Panc1 (cell line): ENCODE measurements around the gene KCTD13. TPM values are rescaled to one million over a fixed set of nuclear protein-coding genes. Genes with fewer than 3 reads are reported as not detected.

Experiments
- ATAC-seq: fragments of 200-7000 bp; cut with Tn5 transposase; 2 replicates; pipeline ENCODE4 v1.9.1; 2020; ENCODE audit warnings: mild to moderate bottlenecking, moderate library complexity
- BruUV-seq: library from RNA; stranded (reverse); fragments of 400-500 nt; replicated peaks from 2 replicates; lab custom pipeline; 2021; lab: Mats Ljungman, UMichigan
- CTCF ChIA-PET: fragments of 300-600 bp; sonication (Branson Sonifier 250); formaldehyde crosslinking; loops from one replicate; lab custom pipeline; 2022; ENCODE audit warnings: antibody characterized with exemption; lab: Charles Lee
- POLR2A ChIA-PET: fragments of 300-600 bp; sonication (Branson Sonifier 250); formaldehyde crosslinking; loops from one replicate; lab custom pipeline; 2022; ENCODE audit warnings: antibody characterized with exemption; lab: Charles Lee
- DNase-seq: peaks from one replicate; pipeline ENCODE4 v3.0.0-alpha.2; 2010; ENCODE audit warnings: low read depth, low spot score
- H3K27ac ChIP-seq: 2 replicates; pipeline ENCODE4 v1.5.1; 2011; ENCODE audit warnings: mild to moderate bottlenecking, low read length, inconsistent platforms
- H3K27me3 ChIP-seq: fragments of 200-500 bp; sonication (Bioruptor generic); 2 replicates; pipeline ENCODE4 v1.6.0; 2014; ENCODE audit warnings: low read length, inconsistent platforms; ENCODE audit not compliant: control insufficient read depth, insufficient read depth
- H3K36me3 ChIP-seq: fragments of 200-500 bp; sonication (Bioruptor generic); 2 replicates; pipeline ENCODE4 v1.5.1; 2014; ENCODE audit warnings: inconsistent platforms, mild to moderate bottlenecking, low read length, moderate library complexity; ENCODE audit not compliant: control insufficient read depth, insufficient read depth
- H3K4me1 ChIP-seq: 2 replicates; pipeline ENCODE4 v1.5.1; 2011; ENCODE audit warnings: inconsistent platforms, mild to moderate bottlenecking, low read length, moderate library complexity; ENCODE audit not compliant: control insufficient read depth, insufficient read depth
- H3K4me3 ChIP-seq, 2 experiments: 2 replicates each; pipeline ENCODE4 v1.5.1; 2011 to 2012; ENCODE audit warnings: low read depth in 2 of 2, low read length in 2 of 2, mild to moderate bottlenecking in 2 of 2, inconsistent platforms in 1 of 2, moderate library complexity in 1 of 2
- H3K9me3 ChIP-seq: fragments of 200-500 bp; sonication (Bioruptor generic); 2 replicates; pipeline ENCODE4 v1.5.1; 2014; ENCODE audit warnings: low read depth, mild to moderate bottlenecking, inconsistent platforms, low read length, moderate library complexity; ENCODE audit not compliant: control insufficient read depth, insufficient read depth
- POLR2AphosphoS5 ChIP-seq: IDR thresholded peaks from 2 replicates; pipeline ENCODE4 v1.6.1; 2012; ENCODE audit warnings: mild to moderate bottlenecking, low read depth, low read length, moderate library complexity
- SIN3A ChIP-seq: IDR thresholded peaks from 2 replicates; pipeline ENCODE4 v1.6.1; 2012; ENCODE audit warnings: low read depth, mild to moderate bottlenecking, low read length, moderate library complexity, borderline replicate concordance; ENCODE audit not compliant: insufficient read depth
- TCF7L2 ChIP-seq: IDR thresholded peaks from 2 replicates; pipeline ENCODE4 v1.6.1; 2011; ENCODE audit warnings: mild to moderate bottlenecking, low read depth, low read length, inconsistent platforms
- in situ Hi-C: cut with HindIII; loops from 2 replicates; pipeline ENCODE4 v1.10.0; 2016; ENCODE audit warnings: low sequenced_read_pairs, low pct_unique_long_range_greater_than_20kb
- intact Hi-C: fragments of 100-400 bp; cut with micrococcal nuclease; formaldehyde crosslinking; loops from one replicate; pipeline ENCODE4 v1.10.0; 2022; ENCODE audit not compliant: unreplicated experiment
- total RNA-seq: library from RNA; stranded (reverse); gene quantifications from one replicate; pipeline ENCODE4 v1.2.1, GENCODE V29; 2021; ENCODE audit not compliant: unreplicated experiment
- TF ChIP-seq, protein P1 (sequence below), 2 experiments: IDR thresholded peaks; 2 replicates each; pipeline ENCODE4 v1.6.1; 2011 to 2012; ENCODE audit warnings: low read depth in 2 of 2, control low read depth in 1 of 2, low read length in 1 of 2, mild to moderate bottlenecking in 1 of 2, moderate library complexity in 1 of 2; ENCODE audit not compliant: insufficient read depth in 1 of 2

Gene KCTD13
- total RNA-seq, 1 experiment from 2014 or later, result 45.7 TPM

DNA sequence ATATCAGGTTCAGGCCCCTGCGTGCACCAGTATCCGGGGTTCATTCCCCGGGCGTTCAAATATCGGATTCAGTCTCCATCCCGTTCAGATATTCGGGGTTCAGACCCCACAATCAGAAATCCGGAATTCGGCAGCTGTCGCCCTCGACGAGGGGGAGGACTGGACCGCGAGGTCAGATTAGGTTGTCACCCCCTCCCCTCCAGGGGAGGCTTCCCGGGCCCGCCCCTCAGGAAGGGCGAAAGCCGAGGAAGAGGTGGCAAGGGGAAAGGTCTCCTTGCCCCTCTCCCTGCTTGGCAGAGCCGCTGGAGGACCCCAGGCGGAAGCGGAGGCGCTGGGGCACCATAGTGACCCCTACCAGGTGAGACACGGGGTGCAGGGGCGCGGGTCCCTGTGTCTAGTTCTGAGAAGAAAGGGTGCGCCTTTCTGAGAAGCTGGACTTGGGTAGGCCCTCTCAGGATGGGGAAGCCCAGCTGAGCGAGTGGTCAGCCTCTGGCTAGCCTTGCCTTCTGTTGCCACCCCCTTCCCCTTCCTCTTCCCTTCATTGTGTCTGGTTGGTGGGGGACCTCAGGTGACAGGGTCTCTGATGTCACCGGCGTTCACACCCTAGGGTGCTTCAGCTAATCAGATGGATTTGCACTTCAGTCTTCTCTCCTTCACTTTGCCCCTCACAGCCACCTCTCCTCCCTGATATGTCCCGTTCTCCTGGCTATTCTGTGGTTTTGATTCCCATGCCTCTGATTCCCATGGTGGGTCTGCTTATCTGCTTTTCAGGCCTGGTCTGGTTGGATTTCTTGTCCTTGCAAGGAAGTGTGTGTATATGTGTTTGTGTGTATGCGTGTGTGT lies 48.5 kb upstream of the KCTD13 start:
- no peak for TF ChIP-seq TCF7L2
- no peak for TF ChIP-seq POLR2AphosphoS5
- TF ChIP-seq SIN3A, result no peak
- Histone ChIP-seq H3K27ac (peak overlapping the region; percentile 88), H3K36me3 (peaks cover 8% of the 10 kb centered on the region), H3K4me3 (peak overlapping the region; percentile 71 to 96), H3K27me3 (no peaks in the 10 kb centered on the region), H3K9me3 (no peaks in the 10 kb centered on the region), H3K4me1 (peaks cover 19% of the 10 kb centered on the region)
- DNase-seq (no peak), ATAC-seq (no peak)
- CTCF ChIA-PET, result no interaction called here
- POLR2A ChIA-PET, result interaction anchor here (0.6 to 1.1 kb wide), 2 partner anchors 29 to 48 kb away, joined by 3 to 4 read pairs; partner anchors contain the start of gene KCTD13
- no TSS peak for BruUV-seq
- intact Hi-C loops, result no loop called here
- in situ Hi-C loops, result no loop called here

DNA sequence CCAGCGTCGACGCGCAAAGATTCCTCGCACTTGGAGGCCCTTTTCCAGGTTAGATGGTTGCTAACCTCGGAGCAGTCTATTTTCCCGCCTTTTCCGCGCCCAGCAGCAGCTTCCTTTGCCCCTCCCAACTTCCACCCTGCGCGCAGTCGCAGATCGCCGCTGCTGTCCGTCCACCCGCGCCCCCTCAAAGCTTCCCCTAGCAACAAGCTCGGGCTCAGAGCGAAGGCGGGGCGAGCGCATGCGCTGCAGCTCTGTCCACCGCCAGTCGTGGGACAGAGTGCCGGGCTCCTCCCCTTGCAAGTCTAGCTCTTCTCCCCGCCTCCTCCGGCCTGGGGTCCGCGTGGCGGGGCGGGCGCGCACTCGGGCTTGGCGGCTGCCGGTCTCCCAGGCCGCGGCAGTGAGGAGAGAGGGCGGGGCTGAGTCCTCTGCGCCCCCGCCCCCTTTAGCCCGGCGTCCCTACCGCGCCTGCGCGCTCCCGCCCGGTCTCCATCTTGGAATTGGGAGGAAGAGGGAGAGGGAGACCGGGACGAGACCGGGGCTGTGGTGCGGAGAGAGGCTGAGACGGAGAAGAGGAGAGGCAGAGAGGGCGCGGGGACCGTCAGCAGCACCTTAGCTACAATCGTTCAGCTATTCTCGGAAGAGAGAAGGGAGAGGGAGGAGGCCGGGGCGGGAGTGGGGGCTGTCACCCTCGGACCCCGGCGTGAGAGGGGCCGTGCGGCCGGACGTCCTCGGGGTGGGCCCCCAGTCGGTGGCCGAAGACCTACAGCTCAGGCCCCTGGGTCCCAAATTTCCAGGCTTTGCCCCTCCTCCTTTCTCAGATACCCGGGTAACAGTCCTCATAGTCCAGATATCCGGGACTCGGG lies 47.6 kb upstream of the KCTD13 start, which contains the start of gene TAOK2:
TSS of gene TAOK2 (plus strand) at position 485 of the 863 bp plus-strand sequence. CDS start 3,905 bp downstream, outside the sequence.
- Histone ChIP-seq H3K27ac (peak within 1 kb of the TSS; percentile 88), H3K9me3 (no peaks in the 10 kb centered on the region), H3K36me3 (peaks cover 6% of the 10 kb centered on the region), H3K4me3 (peak within 1 kb of the TSS; percentile 71 to 96), H3K4me1 (peaks cover 19% of the 10 kb centered on the region), H3K27me3 (no peaks in the 10 kb centered on the region)
- no TSS peak for BruUV-seq
- in situ Hi-C loops, result no loop called here
- CTCF ChIA-PET, result interaction anchor here (0.5 to 0.6 kb wide), 2 partner anchors 53 to 73 kb away, joined by 3 to 5 read pairs; no protein-coding TSS in a partner anchor
- POLR2A ChIA-PET, result interaction anchor here (0.6 to 1.3 kb wide), 7 partner anchors 11 to 278 kb away, joined by 3 to 9 read pairs (median 5); partner anchors contain the start of gene TMEM219
- intact Hi-C loops, result no loop called here
- ATAC-seq, result peak; percentile 96
- peak; percentile 81 for DNase-seq
- TF ChIP-seq POLR2AphosphoS5, result peak; percentile 96
- peak; percentile 90; the same call in 1 of the 2 replicates for TF ChIP-seq SIN3A
- TF ChIP-seq, protein P1, sequence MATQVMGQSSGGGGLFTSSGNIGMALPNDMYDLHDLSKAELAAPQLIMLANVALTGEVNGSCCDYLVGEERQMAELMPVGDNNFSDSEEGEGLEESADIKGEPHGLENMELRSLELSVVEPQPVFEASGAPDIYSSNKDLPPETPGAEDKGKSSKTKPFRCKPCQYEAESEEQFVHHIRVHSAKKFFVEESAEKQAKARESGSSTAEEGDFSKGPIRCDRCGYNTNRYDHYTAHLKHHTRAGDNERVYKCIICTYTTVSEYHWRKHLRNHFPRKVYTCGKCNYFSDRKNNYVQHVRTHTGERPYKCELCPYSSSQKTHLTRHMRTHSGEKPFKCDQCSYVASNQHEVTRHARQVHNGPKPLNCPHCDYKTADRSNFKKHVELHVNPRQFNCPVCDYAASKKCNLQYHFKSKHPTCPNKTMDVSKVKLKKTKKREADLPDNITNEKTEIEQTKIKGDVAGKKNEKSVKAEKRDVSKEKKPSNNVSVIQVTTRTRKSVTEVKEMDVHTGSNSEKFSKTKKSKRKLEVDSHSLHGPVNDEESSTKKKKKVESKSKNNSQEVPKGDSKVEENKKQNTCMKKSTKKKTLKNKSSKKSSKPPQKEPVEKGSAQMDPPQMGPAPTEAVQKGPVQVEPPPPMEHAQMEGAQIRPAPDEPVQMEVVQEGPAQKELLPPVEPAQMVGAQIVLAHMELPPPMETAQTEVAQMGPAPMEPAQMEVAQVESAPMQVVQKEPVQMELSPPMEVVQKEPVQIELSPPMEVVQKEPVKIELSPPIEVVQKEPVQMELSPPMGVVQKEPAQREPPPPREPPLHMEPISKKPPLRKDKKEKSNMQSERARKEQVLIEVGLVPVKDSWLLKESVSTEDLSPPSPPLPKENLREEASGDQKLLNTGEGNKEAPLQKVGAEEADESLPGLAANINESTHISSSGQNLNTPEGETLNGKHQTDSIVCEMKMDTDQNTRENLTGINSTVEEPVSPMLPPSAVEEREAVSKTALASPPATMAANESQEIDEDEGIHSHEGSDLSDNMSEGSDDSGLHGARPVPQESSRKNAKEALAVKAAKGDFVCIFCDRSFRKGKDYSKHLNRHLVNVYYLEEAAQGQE (IDR thresholded peaks at IDR 0.05; ENCODE audit: insufficient read depth in 1 of 2, low read depth in 2 of 2, low read length in 1 of 2), result no peak
